CD4-positive, alpha-beta memory T cell (primary cell): ENCODE measurements around the gene NUDT7. TPM values are rescaled to one million over a fixed set of nuclear protein-coding genes. Genes with fewer than 3 reads are reported as not detected.

Experiments
- CTCF ChIA-PET: fragments of 350-600 bp; sonication (Branson Sonifier 250); formaldehyde crosslinking; loops from one replicate; lab custom pipeline; 2021; ENCODE audit warnings: inconsistent platforms; ENCODE audit not compliant: partially characterized antibody; lab: Charles Lee
- POLR2A ChIA-PET: fragments of 350-600 bp; sonication (Branson Sonifier 250); formaldehyde crosslinking; loops from one replicate; lab custom pipeline; 2021; ENCODE audit not compliant: partially characterized antibody; lab: Charles Lee
- DNase-seq, 5 donors: peaks; one replicate each; pipeline versions ENCODE4 v3.0.0 to v3.0.0-alpha.2; 2020 to 2022; ENCODE audit warnings: mixed read lengths in 1 of 5
- H3K27ac ChIP-seq: one replicate; pipeline ENCODE4 v1.7.0; 2013; ENCODE audit warnings: low read depth, low read length
- H3K27me3 ChIP-seq: 2 replicates; pipeline ENCODE4 v1.7.0; 2013; ENCODE audit warnings: mild to moderate bottlenecking, low read length, moderate library complexity; ENCODE audit not compliant: insufficient read depth
- H3K36me3 ChIP-seq: 2 replicates; pipeline ENCODE4 v1.7.0; 2013; ENCODE audit warnings: mild to moderate bottlenecking, low read length, moderate library complexity; ENCODE audit not compliant: insufficient read depth
- H3K4me1 ChIP-seq: 2 replicates; pipeline ENCODE4 v1.7.0; 2013; ENCODE audit warnings: mild to moderate bottlenecking, low read length, moderate library complexity; ENCODE audit not compliant: insufficient read depth
- H3K4me3 ChIP-seq, 2 donors: one replicate each; pipeline ENCODE4 v1.7.0; 2013; ENCODE audit warnings: low read length in 2 of 2, mild to moderate bottlenecking in 1 of 2
- H3K9me3 ChIP-seq, 2 donors: one replicate each; pipeline ENCODE4 v1.7.0; 2013; ENCODE audit warnings: low read length in 2 of 2, control low read depth in 1 of 2; ENCODE audit not compliant: control insufficient read depth in 1 of 2
- H3K27ac Mint-ChIP-seq, 7 donors: one replicate each; pipeline ENCODE4 v1.8.0; 2020 to 2021; ENCODE audit warnings: mixed read lengths in 7 of 7, mild to moderate bottlenecking in 6 of 7, inconsistent platforms in 3 of 7, moderate library complexity in 3 of 7
- H3K27me3 Mint-ChIP-seq, 2 donors: one replicate each; pipeline ENCODE4 v1.8.0; 2020 to 2021; ENCODE audit warnings: mixed read lengths in 2 of 2
- H3K36me3 Mint-ChIP-seq, 2 donors: one replicate each; pipeline ENCODE4 v1.8.0; 2020 to 2021; ENCODE audit warnings: mixed read lengths in 2 of 2, inconsistent platforms in 1 of 2, mild to moderate bottlenecking in 1 of 2
- H3K4me1 Mint-ChIP-seq, 4 donors: one replicate each; pipeline ENCODE4 v1.8.0; 2020 to 2021; ENCODE audit warnings: mixed read lengths in 4 of 4, mild to moderate bottlenecking in 1 of 4
- H3K4me3 Mint-ChIP-seq, 8 donors: one replicate each; pipeline ENCODE4 v1.8.0; 2020 to 2021; ENCODE audit warnings: mixed read lengths in 8 of 8, mild to moderate bottlenecking in 7 of 8, moderate library complexity in 6 of 8, inconsistent platforms in 3 of 8
- H3K9me3 Mint-ChIP-seq, 8 donors: one replicate each; pipeline ENCODE4 v1.8.0; 2020 to 2021; ENCODE audit warnings: mixed read lengths in 8 of 8, mild to moderate bottlenecking in 5 of 8, inconsistent platforms in 3 of 8, moderate library complexity in 1 of 8
- intact Hi-C: fragments of 100-400 bp; cut with micrococcal nuclease; formaldehyde crosslinking; loops from one replicate; pipeline ENCODE4 v1.15.1; 2023
- polyA plus RNA-seq, 2 donors: library from polyadenylated mRNA; unstranded; fragments of 300-500 nt; fragmentation: Illumina TruSeq; gene quantifications; one replicate each; pipeline ENCODE4 v1.2.3, GENCODE V29; 2021
- total RNA-seq, 2 experiments: library from RNA; stranded (reverse); gene quantifications; one replicate each; pipeline ENCODE4 v1.2.3, GENCODE V29; 2021

NUDT7 gene
- total and polyA plus RNA-seq, 4 experiments from 2014 or later, result 9.8 to 17.4 (median 11.5) TPM

DNA sequence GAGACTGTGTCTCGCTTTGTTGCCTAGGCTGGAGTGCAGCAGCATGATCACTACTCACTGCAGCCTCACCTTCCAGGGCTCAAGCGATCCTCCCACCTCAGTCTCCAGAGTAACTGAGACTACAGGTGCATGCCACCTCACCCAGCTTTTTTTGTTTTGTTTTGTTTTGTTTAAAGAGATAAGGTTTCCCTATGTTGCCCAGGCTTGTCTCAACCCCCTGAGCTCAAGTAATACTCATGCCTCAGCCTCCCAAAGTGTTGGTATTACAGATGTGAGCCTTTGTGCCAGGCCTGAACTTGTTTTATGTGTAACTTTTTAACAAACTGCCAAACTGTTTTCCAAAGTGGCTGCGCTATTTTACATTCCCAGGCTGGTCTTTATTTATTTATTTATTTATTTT is 41.8 kb upstream of the NUDT7 start:
- no peaks in the 10 kb centered on the region for H3K27me3 ChIP-seq
- POLR2A ChIA-PET, result no interaction called here
- no peak overlapping the region for H3K27ac ChIP-seq
- H3K36me3 Mint-ChIP-seq, result no peaks in the 10 kb centered on the region
- no peak overlapping the region for H3K27ac Mint-ChIP-seq
- H3K36me3 ChIP-seq, result no peaks in the 10 kb centered on the region
- no peaks in the 10 kb centered on the region for H3K4me1 ChIP-seq
- peaks cover 0 to 9% of the 10 kb centered on the region in 2 donors for H3K27me3 Mint-ChIP-seq
- DNase-seq, result no peak
- no peak overlapping the region for H3K4me3 Mint-ChIP-seq
- H3K9me3 ChIP-seq, result no peaks in the 10 kb centered on the region
- H3K9me3 Mint-ChIP-seq, result no peaks in the 10 kb centered on the region
- intact Hi-C loops, result no loop called here
- H3K4me3 ChIP-seq, result no peak overlapping the region
- no peaks in the 10 kb centered on the region for H3K4me1 Mint-ChIP-seq
- CTCF ChIA-PET, result interaction anchor here (1.7 kb wide), 1 partner anchor 322 kb away, joined by 5 read pairs; no protein-coding TSS in a partner anchor

GRCh38 chr16:77682586-77682985 is 39.7 kb upstream of the NUDT7 start:
- CTCF ChIA-PET, result interaction anchor here (1.8 to 2.6 kb wide), 2 partner anchors 288 to 320 kb away, joined by 5 to 8 read pairs; no protein-coding TSS in a partner anchor
- intact Hi-C loops, result no loop called here
- no peaks in the 10 kb centered on the region for H3K36me3 Mint-ChIP-seq
- no peaks in the 10 kb centered on the region for H3K4me1 Mint-ChIP-seq
- H3K27me3 ChIP-seq, result no peaks in the 10 kb centered on the region
- no peaks in the 10 kb centered on the region for H3K9me3 Mint-ChIP-seq
- no peak overlapping the region for H3K4me3 ChIP-seq
- H3K9me3 ChIP-seq, result no peaks in the 10 kb centered on the region
- no peaks in the 10 kb centered on the region for H3K4me1 ChIP-seq
- no peak overlapping the region for H3K27ac Mint-ChIP-seq
- DNase-seq, result no peak
- H3K27ac ChIP-seq, result no peak overlapping the region
- H3K27me3 Mint-ChIP-seq, result peaks cover 9 to 11% of the 10 kb centered on the region in 2 donors
- H3K36me3 ChIP-seq, result no peaks in the 10 kb centered on the region
- POLR2A ChIA-PET, result no interaction called here
- no peak overlapping the region for H3K4me3 Mint-ChIP-seq

GRCh38 chr16:77683397-77684180 is 38.7 kb upstream of the NUDT7 start:
- Histone ChIP-seq H3K27ac (no peak overlapping the region), H3K4me1 (no peaks in the 10 kb centered on the region), H3K4me3 (no peak overlapping the region), H3K36me3 (no peaks in the 10 kb centered on the region), H3K27me3 (no peaks in the 10 kb centered on the region), H3K9me3 (no peaks in the 10 kb centered on the region)
- Mint-ChIP-seq H3K27ac (no peak overlapping the region), H3K4me1 (no peaks in the 10 kb centered on the region), H3K9me3 (no peaks in the 10 kb centered on the region), H3K27me3 (peaks cover 12 to 18% of the 10 kb centered on the region in 2 donors), H3K36me3 (no peaks in the 10 kb centered on the region), H3K4me3 (no peak overlapping the region)
- ChIA-PET POLR2A (no interaction called here), CTCF (interaction anchor here (1.0 to 2.6 kb wide), 3 partner anchors 9 to 319 kb away, joined by 3 to 8 read pairs (median 5); no protein-coding TSS in a partner anchor)
- DNase-seq, result no peak
- intact Hi-C loops, result no loop called here

DNA sequence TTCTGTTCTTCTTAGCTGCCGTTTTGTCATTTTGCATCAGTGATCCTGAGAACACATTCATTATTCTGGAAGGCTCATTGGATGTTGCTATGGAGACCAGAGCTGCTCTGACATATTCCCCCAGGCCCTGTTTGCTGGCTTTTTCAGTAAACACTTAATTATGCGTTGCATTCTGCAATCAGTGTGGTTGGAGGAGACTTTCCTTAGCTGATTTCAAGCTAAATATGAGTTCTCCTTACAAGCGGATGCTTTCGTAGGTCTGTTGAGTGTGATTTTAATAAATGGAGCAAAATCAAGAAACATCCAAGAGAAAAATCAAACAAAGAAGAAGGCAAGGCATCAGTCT is 38.2 kb upstream of the NUDT7 start:
- no peak overlapping the region for H3K4me3 ChIP-seq
- H3K9me3 Mint-ChIP-seq, result no peaks in the 10 kb centered on the region
- no peak for DNase-seq
- H3K27me3 Mint-ChIP-seq, result peaks cover 11 to 21% of the 10 kb centered on the region in 2 donors
- no peak overlapping the region for H3K27ac ChIP-seq
- intact Hi-C loops, result no loop called here
- H3K27ac Mint-ChIP-seq, result no peak overlapping the region
- ChIA-PET POLR2A (no interaction called here), CTCF (interaction anchor here (1.0 to 2.6 kb wide), 2 partner anchors 10 to 286 kb away, joined by 3 to 8 read pairs; no protein-coding TSS in a partner anchor)
- no peaks in the 10 kb centered on the region for H3K36me3 ChIP-seq
- H3K4me1 ChIP-seq, result no peaks in the 10 kb centered on the region
- no peaks in the 10 kb centered on the region for H3K36me3 Mint-ChIP-seq
- H3K4me3 Mint-ChIP-seq, result no peak overlapping the region
- H3K27me3 ChIP-seq, result no peaks in the 10 kb centered on the region
- H3K9me3 ChIP-seq, result no peaks in the 10 kb centered on the region
- no peaks in the 10 kb centered on the region for H3K4me1 Mint-ChIP-seq

- Histone ChIP-seq H3K36me3 (no peaks in the 10 kb centered on the region), H3K4me1 (no peaks in the 10 kb centered on the region), H3K9me3 (no peaks in the 10 kb centered on the region), H3K27me3 (no peaks in the 10 kb centered on the region), H3K27ac (no peak overlapping the region), H3K4me3 (no peak overlapping the region)
- intact Hi-C loops, result no loop called here
- Mint-ChIP-seq H3K27me3 (peaks cover 12 to 34% of the 10 kb centered on the region in 2 donors), H3K9me3 (no peaks in the 10 kb centered on the region), H3K4me1 (no peaks in the 10 kb centered on the region), H3K27ac (no peak overlapping the region), H3K4me3 (no peak overlapping the region), H3K36me3 (no peaks in the 10 kb centered on the region)
- DNase-seq, result no peak
- CTCF ChIA-PET, result interaction anchor here (0.8 to 2.0 kb wide), 4 partner anchors 12 to 286 kb away, joined by 3 to 6 read pairs (median 4); no protein-coding TSS in a partner anchor
- POLR2A ChIA-PET, result no interaction called here
Observed at GRCh38 chr16:77686385-77686784, 35.9 kb upstream of the NUDT7 start.

- no peak for DNase-seq
- Histone ChIP-seq H3K27me3 (no peaks in the 10 kb centered on the region), H3K36me3 (no peaks in the 10 kb centered on the region), H3K9me3 (no peaks in the 10 kb centered on the region), H3K4me3 (no peak overlapping the region), H3K27ac (no peak overlapping the region), H3K4me1 (no peaks in the 10 kb centered on the region)
- POLR2A ChIA-PET, result no interaction called here
- Mint-ChIP-seq H3K36me3 (no peaks in the 10 kb centered on the region), H3K27ac (no peak overlapping the region), H3K9me3 (no peaks in the 10 kb centered on the region), H3K4me1 (no peaks in the 10 kb centered on the region), H3K4me3 (no peak overlapping the region), H3K27me3 (peaks cover 25 to 55% of the 10 kb centered on the region in 2 donors)
- CTCF ChIA-PET, result no interaction called here
- intact Hi-C loops, result no loop called here
Observed at GRCh38 chr16:77689971-77690370, 32.3 kb upstream of the NUDT7 start.

- Histone ChIP-seq H3K36me3 (no peaks in the 10 kb centered on the region), H3K9me3 (no peaks in the 10 kb centered on the region), H3K27ac (no peak overlapping the region), H3K4me1 (no peaks in the 10 kb centered on the region), H3K4me3 (no peak overlapping the region), H3K27me3 (no peaks in the 10 kb centered on the region)
- ChIA-PET POLR2A (no interaction called here), CTCF (interaction anchor here (0.7 kb wide), 1 partner anchor 14 kb away, joined by 4 read pairs; no protein-coding TSS in a partner anchor)
- no peaks in the 10 kb centered on the region for H3K4me1 Mint-ChIP-seq
- intact Hi-C loops, result no loop called here
- peaks cover 23 to 55% of the 10 kb centered on the region in 2 donors for H3K27me3 Mint-ChIP-seq
- no peak overlapping the region for H3K4me3 Mint-ChIP-seq
- H3K36me3 Mint-ChIP-seq, result no peaks in the 10 kb centered on the region
- H3K9me3 Mint-ChIP-seq, result no peaks in the 10 kb centered on the region
- no peak overlapping the region for H3K27ac Mint-ChIP-seq
- no peak for DNase-seq
Observed at GRCh38 chr16:77690416-77690815, 31.9 kb upstream of the NUDT7 start.
